GM12873 (cell line): ENCODE measurements around the gene SBNO1.

Experiments
- CTCF ChIP-seq: IDR thresholded peaks from 2 replicates; pipeline ENCODE4 v1.5.1; 2012; ENCODE audit warnings: low read depth, mild to moderate bottlenecking, moderate library complexity, low read length, control low read depth; ENCODE audit not compliant: insufficient read depth; ENCODE audit errors: missing control alignments

Gene SBNO1

GRCh38 chr12:123364532-123365024 lies at the start of gene SBNO1:
Gene SBNO1, minus strand, starts transcription at chr12:123364847. Its CDS starts 14,406 bp downstream, at chr12:123350441.
- TF ChIP-seq CTCF: no peak

- no peak for TF ChIP-seq CTCF
Observed at GRCh38 chr12:123410041-123410412, 45.4 kb upstream of the SBNO1 start.

GRCh38 chr12:123404581-123404980 lies 39.9 kb upstream of the SBNO1 start:
- no peak for TF ChIP-seq CTCF

GRCh38 chr12:123401753-123402683 lies 37.4 kb upstream of the SBNO1 start:
- TF ChIP-seq CTCF: no peak

GRCh38 chr12:123399255-123399617 lies 34.6 kb upstream of the SBNO1 start:
- no peak for TF ChIP-seq CTCF

GRCh38 chr12:123398550-123399254 lies 34.1 kb upstream of the SBNO1 start:
- TF ChIP-seq CTCF: no peak

GRCh38 chr12:123398177-123398549 lies 33.5 kb upstream of the SBNO1 start:
- TF ChIP-seq CTCF: no peak
